Gastrocnemius medialis (tissue), 4 donors: Measurements from ENCODE around the gene DENND1A.

Experiments used
- POLR2A ChIP-seq, 2 donors: fragments of 450-650 bp; IDR thresholded peaks; one replicate each; pipeline ENCODE4 v1.6.1; 2017; ENCODE audit warnings: antibody characterized with exemption in 2 of 2, mild to moderate bottlenecking in 2 of 2, moderate library complexity in 2 of 2
- TF ChIP-seq, protein P1 (sequence below), 5 experiments: fragments of 450-650 bp in 3 of 5; fragments of 200-600 bp in 2 of 5; sonication (generic) in 2 of 5; IDR thresholded peaks in 4 of 5; conservative IDR thresholded peaks in 1 of 5; 1 replicate in 4 of 5; 2 replicates in 1 of 5; pipeline ENCODE4 v1.5.1; 2016 to 2019; ENCODE audit warnings: antibody characterized with exemption in 5 of 5, mild to moderate bottlenecking in 3 of 5, moderate library complexity in 3 of 5

DNA sequence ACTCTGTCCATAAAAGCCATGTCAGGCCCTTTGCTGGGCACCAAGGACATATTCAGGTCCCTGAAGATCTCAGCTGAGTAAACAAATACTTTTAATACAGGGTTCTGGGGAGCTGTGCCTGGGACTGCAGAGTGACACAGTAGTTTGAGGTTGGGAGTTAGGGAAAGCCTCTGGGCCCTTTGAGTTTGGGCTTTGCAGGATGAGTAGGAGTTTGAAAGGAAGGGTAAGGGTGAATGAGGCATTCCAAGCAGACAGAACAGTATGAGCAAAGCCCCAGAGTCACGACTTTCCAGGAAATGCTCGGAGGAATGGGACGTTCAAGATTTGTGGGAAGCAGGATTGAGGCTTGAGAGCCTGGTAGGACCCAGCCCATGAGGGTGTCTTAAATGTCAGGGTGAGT lies 560.6 kb downstream of the DENND1A start:
- TF ChIP-seq POLR2A (IDR thresholded peaks at IDR 0.05): no peak
- TF ChIP-seq, protein P1, sequence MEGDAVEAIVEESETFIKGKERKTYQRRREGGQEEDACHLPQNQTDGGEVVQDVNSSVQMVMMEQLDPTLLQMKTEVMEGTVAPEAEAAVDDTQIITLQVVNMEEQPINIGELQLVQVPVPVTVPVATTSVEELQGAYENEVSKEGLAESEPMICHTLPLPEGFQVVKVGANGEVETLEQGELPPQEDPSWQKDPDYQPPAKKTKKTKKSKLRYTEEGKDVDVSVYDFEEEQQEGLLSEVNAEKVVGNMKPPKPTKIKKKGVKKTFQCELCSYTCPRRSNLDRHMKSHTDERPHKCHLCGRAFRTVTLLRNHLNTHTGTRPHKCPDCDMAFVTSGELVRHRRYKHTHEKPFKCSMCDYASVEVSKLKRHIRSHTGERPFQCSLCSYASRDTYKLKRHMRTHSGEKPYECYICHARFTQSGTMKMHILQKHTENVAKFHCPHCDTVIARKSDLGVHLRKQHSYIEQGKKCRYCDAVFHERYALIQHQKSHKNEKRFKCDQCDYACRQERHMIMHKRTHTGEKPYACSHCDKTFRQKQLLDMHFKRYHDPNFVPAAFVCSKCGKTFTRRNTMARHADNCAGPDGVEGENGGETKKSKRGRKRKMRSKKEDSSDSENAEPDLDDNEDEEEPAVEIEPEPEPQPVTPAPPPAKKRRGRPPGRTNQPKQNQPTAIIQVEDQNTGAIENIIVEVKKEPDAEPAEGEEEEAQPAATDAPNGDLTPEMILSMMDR (IDR thresholded peaks at IDR 0.05 in 4 of 5, conservative IDR thresholded peaks at IDR 0.05 in 1 of 5): no peak
